Stimulated activated CD4-positive, alpha-beta T cell treated with anti-CD3 and anti-CD28 coated beads, Interleukin-12 subunit alpha, Interleukin-12 subunit beta, amount 100 ng/mL, for 4 hours (primary cell): ENCODE measurements around the gene SRMS.
"Not testable (repeated sequence)": the region's sequence is repeated elsewhere in the genome, so short reads cannot be mapped to it uniquely, and the experiment has no call there.

Source experiments
- DNase-seq: peaks from one replicate; pipeline ENCODE4 v3.0.0-alpha.2; 2020

SRMS gene

DNA sequence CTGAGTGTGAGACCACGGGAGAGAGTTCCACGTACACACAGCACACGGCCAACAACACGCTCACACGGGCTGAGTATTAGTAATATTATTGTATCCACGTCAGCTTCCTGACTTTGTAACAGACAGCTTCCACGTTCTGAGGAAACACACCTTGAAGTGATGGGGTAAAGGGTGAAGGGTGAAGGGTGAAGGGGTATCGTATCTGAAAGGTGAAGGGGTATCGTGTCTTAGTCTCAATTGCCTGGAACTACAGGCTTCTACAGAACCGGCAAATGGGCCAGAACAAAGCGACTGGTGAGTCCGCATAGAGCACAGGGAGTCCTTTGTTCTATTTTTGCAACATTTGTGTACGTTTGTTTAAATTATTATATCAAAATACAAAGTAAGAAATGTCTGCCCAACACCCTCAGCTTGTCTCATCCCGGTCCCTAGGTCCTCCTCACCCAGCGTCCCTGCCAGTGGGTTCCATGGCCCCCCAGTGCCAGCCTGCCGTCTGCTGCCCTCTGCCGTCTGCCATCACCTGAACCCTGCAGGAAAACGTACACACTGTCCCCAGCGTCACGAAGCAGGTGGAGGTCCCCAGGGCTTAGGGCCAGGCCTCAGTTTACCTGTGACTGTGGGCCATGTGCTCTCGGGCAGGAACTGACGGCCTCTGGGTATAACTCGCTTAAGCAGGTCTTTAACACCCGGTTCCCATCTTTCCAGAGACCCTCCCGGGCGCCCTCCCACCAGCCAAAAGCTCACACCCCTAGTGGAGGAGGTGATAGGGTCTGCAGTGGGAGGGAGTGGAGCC, 30.9 kb upstream of the SRMS start:
- no peak for DNase-seq

DNA sequence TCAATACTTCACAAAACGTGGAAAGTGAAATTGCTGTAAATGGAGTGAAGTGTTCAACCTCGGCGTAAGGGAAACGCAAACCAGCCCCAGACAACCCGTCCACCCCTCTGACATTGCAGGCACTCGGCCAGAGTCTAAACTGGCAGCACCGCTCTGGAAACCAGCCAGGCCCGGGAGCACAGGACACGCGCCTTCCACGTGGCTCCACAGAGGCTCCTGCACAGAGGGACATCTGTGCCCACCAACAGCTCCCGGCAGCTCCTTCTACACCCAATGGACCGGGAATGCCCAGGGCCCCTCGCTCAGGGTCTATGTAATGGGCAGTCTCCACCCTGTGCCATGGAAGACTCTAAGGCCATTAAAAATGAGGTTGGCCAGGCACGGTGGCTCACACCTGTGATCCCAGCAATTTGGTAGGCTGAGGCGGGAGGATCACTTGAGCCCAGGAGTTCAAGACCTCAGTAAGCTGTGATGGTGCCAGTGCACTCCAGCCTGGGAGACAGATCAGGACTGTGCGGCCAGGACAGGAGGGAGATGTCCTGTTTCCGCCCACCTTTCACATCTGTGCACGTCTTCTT, 29.9 kb upstream of the SRMS start:
- DNase-seq = no peak

DNA sequence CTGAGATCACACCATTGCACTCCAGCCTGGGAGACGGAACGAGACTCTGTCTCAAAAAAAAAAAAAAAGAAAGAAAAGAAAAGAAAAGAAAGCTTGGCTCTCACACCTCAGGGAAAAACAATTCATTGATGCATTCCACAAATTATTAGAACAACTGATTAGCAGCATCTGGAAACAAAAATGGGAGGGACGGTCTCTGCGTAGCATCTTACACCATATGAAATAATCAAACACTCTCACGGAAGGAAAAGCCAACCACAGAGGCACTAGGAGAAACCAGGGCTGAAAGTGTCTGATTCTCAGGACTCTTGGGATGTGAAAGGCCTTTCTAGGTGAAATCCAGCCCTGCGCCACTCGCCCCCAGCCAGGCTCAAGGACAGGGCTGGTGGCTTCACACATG, 28.8 kb upstream of the SRMS start:
- no peak for DNase-seq

DNA sequence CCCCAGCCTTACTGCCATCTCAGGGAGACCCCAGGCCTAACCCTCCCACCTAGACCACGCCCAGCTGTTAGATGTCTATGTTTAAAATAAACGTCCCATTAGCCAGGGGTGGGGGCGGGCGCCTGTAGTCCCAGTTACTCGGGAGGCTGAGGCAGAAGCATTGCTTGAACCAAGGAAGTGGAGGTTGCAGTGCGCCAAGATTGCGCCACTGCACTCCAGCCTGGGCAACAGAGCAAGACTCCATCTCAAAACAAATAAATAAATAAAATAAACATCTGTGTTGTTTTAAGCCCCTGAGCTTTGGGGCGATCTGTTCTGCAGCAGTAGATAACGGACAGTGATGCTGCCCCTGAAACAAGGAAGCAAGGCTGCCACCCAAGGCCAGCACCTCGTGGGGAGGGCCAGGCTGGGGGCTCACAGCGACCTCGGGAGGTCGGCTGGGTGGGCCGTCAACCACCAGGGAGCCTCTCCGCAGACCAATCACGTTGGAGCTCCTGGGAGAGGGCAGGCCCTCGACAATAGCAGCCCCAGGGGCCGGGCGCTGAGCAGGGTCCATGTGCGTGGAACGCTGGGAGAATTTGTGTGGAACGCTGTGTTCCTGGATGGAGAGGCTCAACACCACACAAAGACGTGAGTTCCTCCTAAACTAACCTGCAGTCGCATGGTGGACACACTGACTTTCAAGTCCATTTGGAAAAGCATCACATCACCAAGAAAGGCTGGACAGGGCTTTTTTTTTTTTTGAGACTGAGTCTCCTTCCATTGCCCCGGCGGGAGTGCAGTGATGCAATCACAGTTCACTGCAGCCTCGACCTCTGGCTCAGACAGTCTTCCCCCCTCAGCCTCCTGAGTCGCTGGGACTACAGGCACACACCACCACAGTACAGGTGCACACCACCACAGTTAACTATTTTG, 27.5 kb upstream of the SRMS start:
- DNase-seq = no peak

DNA sequence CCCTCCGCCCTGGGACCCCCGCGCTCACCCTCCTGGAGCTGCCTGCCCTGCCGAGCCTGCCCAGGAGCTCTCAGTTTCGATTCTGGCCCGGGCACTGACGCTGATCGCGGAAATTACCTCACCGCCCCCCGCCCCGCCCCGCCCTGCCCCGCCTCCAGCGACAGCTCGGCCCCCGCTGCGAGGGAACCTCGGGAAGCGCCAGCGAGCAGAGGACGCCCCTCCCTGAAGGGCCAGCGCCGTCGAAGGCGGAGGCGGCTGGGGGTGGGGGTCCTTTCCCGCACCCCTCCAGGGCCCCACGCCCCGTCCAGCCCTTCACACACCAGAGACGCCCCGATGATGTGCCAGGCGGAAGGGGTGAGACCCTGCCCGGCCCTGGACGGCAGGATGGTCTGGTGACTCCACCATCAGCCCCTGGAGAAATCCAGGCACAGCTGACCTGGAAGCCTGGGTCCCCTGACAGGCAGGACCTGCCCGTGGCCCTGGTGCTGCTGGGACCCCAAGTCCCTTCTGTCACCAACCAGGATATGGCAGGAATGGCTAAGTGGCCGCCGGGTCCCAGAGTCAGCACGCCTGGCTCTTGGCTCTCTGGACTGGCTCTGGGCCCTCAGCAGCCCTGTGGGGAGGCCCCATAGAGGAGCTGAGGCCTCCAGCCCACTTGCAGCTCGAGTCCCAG, 26.7 kb upstream of the SRMS start, which contains the start of gene HELZ2:
TSS of gene HELZ2 (minus strand) at position 84 of the 673 bp plus-strand sequence. CDS start 1,854 bp downstream, outside the sequence.
- peak; percentile 46 for DNase-seq

DNA sequence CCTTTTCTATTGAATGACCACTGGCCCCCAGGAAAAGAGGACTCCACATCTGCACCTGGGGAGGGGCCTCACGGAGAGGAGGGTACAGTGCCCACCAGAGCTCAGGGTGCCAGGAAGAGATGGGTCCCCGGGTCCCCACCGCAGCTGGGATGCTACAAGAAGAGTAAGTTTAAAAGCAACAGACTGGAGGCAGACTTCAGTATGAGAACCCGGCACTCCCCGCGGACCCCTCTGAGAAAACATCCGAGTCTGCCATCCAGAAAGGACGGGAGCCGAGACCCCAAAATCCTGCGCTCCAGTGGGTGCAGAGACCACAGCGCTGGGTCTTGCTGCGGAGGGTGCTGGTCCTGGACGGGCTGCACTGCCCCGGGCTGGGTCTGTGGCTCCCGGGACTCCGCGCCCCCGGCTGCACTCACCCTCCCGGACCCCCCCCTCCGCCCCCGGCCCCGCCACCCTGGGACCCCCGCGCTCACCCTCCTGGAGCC, 26.1 kb upstream of the SRMS start:
- no peak for DNase-seq

DNA sequence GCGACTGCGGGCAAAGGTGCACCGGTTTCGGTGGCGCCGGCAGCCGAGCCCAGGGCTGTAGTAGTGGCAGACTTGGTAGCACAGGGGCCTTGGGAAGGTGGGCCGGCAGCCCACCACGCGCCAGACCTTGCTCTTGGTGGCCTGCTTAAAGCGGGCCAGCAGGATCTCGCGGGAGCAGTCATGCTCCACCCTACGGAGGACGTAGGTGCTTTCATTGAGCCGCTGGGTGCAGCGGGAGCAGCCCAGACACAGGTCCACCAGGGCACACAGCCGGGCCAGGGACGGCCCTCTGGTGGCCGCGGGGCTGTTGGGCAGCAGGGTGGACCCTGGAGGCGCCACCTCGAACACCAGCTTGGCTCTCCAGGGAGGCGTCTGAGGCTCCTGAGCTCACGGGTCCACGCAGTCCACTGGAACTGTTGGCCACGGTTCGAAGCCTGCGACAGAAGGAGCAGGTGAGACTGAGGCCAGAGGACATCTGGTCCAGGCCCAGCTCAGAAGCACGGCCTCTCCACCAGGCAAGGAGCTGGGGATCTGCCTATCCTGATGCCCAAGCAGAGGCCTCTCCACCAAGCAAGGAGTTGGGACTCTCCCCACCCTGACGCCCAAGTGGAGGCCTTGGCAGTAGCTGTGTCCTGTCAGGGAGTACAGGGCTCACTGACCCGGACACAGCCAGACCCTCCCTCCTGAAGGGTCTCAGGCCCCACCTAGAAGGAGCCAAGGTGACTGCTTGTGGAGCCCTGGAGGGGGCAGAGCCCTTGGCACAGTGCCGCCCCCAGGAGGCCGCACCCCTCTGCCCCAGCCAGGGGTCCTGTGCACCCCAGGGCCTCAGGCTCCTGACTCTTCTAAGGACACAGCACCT, 25.5 kb upstream of the SRMS start:
- DNase-seq = no peak

DNA sequence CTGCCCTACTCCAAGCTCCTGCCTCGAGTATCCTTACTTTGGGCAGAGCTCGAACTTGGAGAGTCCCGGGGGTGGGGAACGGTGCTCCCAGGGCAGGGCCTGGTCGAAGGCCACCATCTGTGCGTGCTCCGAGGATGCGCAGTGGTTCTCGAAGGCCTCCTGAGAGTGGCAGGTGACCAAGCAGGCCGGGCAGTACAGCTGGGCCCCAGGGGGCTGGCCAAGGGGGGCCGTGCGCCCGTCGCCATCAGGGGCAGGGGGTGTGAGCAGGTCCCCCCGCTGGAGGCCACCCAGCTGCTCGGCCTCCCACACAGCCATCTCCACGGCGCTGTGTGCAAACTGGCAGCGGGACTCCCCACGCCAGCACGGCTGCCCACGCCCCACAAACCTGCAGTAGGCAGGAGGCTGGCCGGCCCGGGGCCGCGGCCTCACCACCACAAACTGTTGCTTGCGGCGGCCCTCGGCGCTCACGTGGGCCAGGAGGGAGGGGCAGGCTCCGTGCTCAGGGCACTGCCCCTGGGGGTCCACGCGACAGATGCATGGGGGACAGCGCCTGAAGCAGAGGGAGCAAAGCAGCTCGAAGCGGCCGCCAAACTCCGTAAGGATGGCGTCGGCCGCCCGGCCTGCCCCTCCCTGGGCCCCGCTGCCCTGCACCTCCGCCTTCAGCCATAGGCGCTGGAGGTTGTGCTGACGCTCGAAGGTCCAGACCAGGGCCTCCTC, 24.7 kb upstream of the SRMS start:
- DNase-seq = no peak

DNA sequence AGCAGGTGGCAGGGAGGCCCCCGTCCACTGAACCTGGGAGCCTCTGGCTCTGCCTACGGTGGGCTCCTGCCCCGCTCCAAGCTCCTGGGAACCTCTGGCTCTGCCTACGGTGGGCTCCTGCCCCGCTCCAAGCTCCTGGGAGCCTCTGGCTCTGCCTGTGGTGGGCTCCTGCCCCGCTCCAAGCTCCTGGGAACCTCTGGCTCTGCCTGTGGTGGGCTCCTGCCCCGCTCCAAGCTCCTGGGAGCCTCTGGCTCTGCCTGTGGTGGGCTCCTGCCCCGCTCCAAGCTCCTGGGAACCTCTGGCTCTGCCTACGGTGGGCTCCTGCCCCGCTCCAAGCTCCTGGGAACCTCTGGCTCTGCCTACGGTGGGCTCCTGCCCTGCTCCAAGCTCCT, 23.5 kb upstream of the SRMS start:
- DNase-seq = not testable (repeated sequence)

DNA sequence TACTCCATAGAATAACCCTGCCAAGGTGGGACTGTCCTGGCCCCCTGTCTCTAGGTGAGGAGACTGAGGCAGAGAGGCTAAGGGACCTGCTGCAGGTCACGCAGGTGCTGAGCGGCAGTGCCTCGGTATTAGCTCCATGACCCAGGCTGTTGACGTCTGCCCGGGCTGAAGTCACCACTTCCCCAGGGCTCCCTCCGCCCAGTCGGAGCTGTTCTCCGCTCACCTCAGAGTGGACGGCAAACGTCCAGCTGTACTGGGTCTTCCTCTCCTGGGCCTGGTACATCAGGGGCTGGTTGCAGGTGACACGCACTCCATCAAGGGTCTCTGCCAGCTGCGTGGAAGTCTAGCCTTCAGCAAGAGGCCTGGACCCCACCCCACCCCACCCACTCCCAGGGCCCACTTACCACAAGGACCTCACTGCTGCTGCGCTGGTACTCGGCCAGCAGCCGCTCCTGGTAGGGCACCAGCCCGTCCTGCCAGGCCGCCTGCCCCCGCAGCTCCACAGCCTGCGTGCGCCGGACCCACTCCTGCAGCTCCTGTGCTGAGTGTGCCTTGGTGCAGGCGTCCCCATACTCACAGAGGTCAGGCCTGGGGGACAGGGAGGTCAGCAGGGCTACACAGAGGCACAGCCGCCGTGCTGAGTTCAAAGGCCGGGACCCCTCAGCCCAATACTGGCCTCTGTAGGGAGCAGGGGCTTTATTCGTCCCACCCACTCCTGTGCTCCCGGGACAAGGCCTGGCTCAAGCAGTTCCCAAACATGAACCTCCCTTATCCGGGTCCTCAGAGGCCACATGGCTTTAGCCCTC, 22.9 kb upstream of the SRMS start:
- DNase-seq = no peak

DNA sequence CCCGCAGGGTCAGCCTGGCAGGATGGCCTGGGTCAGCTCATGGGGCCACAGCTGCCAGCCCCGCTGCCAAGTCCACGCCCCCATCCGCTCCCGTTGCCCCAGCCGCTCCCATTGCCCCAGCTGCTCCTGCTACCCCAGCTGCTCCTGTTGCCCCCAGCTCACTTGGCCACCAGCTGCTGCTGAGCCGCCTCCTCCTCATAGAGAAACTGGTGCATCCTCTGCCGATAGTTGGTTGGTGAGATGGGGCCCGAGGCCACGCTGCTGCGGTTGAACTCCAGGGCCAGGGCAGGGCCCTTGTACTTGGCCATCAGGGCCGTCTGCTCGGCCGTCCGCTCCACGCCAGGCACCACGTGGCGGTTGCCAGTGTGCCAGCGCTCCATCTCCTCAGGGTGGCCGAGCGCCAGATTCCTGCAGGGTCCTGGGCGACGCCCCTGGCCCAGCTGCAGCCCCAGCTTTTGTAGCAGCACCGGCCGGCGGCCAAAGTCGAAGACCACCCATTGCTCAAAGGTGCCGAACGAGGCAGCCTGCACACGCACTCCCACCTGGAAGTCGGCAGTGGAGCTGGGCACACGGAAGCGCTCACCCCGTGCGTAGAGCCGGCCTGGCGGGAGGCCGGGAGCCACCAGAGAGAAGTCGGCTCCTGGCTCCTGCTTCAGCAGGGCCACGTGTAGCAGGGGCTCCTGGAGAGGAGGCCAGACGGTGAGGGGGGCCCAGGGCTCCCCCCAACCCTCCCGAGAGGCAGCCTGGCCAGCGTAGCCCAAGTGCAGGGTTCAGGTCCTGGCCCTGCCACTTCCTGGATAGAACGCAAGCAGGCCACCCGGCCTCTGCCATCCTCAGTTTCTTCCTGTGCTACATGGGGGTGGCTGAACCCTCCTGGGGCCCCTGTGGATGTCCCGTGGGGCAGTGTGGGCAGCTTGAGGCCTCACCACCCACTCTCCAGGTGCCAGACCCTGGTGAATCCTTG, 21.7 kb upstream of the SRMS start:
- DNase-seq = no peak

DNA sequence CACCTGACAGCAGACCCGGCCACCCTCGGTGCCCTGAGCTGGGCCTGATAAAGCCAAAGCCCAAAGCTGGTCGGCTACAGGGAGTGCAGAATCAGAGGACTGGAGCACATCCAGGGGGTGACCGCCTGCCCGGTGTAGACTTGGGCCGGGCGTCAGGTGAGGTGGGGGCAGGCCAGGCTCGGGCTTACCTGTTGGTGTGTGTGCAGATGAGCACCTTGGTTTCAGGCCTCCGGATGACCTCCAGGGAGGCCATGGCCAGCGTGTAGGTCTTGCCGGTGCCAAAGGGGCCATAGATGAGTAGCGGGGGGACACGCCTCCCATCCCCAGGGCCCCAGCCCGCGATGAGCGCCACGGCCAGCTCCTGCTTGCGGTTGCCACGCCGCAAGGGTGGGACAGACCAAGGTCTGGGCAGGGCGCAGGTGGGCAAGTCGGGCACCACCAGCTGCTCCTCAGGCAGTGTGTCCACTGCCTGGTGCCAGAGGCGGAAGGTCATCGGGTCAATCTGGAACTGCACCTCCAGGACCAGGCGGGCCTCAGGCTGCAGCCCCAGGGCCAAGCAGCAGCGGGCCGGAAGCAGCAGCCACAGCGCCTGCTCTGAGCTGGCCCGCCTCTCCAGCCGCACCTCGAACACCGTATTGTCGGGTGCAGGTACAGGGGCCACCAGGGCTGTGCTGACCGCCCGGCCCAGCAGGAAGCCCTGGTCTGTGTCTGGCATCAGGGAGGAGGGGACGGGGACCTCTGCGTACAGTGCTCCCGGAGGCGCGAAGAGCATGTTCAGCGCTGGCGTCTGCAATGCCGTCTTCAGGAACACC, 20.8 kb upstream of the SRMS start:
- DNase-seq = no peak

DNA sequence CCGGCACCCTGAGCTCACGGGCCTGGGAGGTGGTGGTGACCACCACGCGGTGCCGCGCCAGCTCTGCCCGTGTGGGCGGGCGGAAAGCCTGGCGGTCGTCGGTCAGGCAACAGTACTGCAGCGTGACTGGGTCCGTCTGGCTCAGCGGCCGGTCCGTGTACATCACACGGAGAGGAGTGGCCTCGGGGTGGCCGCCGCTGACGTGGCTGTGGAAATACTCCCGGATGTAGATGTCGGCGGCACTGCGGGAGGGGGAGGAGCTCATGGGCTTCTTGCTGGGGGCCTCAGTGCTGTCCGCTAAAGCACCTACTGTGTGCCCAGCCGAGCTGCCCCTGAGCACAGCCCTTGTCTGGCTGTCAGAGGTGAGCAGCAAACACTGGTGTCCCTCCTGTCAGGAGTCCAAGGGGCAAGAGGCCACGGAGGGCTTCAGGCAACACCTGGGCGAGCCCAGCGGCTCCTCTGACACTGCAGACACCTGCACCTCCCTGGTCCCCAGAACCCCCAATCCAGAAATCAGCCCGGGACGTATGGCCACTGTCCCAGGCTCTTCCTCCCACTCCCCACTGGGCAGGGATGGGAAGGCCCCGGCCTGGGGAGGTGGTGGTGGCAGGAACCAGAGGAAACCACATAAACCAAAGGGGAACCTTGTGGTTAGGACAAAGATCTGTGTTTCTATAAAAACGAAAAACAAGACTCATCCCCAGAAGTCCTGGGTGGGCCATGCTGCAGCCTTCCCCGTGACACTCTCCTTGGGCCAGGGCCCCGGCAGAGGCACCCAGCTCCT, 20.0 kb upstream of the SRMS start:
- no peak for DNase-seq

DNA sequence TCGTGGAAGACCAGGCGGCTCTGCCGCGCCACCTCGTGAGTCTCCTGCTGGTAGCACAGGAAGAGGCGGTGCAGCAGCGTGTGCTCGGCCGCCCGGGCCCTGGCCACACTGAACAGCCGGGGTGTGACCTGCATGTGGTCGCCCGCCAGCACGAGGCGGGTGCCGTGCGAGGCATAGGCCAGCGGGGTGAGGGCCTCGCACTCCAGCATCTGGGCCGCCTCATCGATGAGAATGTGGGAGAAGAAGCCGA, 19.5 kb upstream of the SRMS start:
- DNase-seq = no peak

DNA sequence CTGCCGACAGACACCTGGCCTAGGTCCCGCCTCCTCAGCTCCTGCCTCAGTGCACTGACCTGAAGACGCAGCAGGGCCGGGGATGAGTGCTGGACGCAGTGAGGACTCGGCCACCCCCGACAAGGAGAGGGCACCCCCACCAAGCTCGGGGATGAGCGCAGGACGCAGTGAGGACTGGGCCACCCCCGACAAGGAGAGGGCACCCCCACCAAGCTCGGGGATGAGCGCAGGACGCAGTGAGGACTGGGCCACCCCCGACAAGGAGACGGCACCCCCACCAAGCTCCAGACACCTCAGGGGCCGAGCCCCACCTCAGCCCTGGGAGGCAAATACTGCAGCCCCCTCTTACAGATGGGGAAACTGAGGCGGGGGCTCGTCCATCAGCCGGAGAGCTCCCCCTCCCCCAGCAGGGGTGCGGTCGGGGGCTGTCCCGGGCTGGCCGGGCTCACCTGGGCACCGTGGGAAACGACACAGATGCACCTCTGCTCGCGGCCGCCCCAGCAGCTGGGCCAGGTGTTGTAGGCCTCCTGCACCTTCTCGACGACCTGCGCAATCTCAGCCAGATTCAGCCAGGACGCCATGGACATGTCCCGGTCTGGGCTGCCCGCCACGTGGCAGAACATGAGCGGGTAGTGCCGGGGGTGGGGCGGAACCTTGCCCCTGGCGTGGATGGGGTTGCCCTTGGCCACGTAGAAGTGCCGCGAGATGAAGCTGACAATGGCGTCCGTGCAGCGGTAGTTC, 19.0 kb upstream of the SRMS start:
- no peak for DNase-seq

DNA sequence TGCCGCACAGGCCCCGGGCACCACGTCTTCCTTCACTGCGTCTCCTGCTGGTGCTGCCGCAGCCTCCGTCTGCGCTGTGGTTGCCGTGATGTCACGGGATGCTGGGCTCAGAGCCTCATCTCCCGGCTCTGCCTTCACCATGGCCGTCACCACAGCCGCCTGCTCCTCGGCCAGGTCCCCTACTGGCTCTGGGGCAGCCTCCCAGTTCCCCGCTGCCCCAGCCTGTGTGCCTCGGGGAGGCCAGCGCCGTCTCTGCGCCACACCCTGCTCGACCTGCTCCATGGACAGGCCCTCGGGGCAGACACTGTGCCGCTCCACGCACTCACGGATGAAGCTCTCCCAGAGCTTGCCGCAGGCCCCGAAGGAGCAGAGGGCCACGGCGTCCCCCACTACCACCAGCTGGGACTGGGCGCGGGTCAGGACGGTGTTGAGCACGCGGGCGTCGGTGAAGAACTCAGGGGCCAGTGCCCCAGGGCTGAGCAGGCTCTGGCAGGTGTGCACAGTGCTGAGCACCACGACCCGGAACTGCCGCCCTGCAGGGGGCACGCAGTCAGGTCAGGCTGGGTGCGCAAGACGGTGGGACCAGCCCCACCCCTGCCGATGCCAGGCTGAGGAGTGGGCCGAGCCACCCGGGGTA, 18.3 kb upstream of the SRMS start:
- no peak for DNase-seq
